COR-L47 (cell line): Measurements from ENCODE around the gene BICRAL.
"Not testable (repeated sequence)": the region's sequence is repeated elsewhere in the genome, so short reads cannot be mapped to it uniquely, and the experiment has no call there.

Experiments
- DNase-seq: peaks from one replicate; lab custom pipeline; 2025; lab: John Stamatoyannopoulos, UW

The BICRAL gene

DNA sequence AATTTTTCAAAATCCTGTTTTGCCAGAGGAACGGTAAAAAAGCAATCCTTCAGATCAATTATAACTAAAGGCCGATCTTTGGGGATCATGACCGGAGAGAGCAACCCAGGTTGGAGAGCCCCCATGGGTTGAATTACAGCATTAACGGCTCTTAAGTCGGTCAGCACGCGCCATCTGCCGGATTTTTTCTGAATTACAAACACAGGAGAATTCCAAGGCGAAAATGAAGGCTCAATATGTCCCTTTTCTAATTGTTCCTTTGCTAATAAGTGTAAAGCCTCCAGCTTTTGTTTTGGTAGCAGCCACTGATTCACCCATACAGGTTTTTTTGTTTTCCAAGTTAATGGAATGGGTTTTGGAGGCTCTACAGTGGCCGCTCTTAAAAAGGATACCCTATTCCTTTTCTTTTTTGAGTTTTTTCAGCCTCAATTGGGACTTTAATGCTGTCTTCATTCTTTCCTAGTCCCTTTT is 117.1 kb downstream of the BICRAL start:
- peak; percentile 69 for DNase-seq

GRCh38 chr6:42899871-42900270 is 118.0 kb downstream of the BICRAL start:
- DNase-seq: peak; percentile 17

DNA sequence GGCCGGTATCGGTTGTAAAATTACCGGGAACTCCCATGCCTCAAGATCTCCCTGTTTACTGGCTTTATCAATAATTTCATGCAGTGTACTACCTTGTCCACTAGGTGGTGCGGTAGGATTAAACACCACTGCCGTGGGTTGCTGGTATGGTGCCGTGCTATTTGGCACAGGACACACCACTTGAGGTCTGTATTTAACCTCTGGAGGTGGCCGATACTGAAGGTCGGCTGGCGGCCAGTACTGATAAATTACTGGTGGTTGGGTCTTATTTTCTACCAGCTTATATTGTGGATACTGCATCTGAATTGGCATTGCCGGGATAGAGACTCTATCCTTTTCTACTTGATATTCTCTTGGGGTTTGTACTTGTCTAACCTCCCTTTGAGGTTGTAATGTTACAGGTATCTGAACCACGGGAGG is 119.7 kb downstream of the BICRAL start:
- DNase-seq: peak; percentile 78

GRCh38 chr6:42902429-42903263 is 120.8 kb downstream of the BICRAL start:
- DNase-seq: not testable (repeated sequence)

GRCh38 chr6:42904467-42904866 is 122.6 kb downstream of the BICRAL start:
- no peak for DNase-seq

DNA sequence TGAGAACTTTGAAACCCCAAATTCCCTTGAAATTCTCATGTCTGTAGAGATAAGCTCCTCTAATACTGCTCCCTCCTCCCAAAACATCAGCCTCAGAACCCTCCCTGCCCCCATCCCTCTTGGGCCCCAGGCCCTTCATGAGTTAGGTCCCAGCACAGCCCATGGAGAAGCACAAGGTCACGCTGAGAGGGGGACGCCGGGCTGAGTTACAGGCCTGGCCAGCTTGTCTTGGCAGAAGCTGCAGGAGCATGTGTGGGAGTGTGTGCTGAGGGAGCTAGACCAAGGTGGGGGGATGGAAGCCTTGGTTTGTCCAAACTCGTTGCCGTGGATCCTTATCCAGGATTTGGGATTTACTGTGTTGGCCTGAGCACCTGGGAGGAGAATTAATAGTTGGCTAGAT is 125.5 kb downstream of the BICRAL start:
- DNase-seq: no peak

GRCh38 chr6:42909835-42910234 is 128.0 kb downstream of the BICRAL start:
- no peak for DNase-seq

- DNase-seq: no peak
Measured at GRCh38 chr6:42911171-42912021, 129.5 kb downstream of the BICRAL start.

GRCh38 chr6:42914546-42914945 is 132.7 kb downstream of the BICRAL start:
- DNase-seq: no peak

DNA sequence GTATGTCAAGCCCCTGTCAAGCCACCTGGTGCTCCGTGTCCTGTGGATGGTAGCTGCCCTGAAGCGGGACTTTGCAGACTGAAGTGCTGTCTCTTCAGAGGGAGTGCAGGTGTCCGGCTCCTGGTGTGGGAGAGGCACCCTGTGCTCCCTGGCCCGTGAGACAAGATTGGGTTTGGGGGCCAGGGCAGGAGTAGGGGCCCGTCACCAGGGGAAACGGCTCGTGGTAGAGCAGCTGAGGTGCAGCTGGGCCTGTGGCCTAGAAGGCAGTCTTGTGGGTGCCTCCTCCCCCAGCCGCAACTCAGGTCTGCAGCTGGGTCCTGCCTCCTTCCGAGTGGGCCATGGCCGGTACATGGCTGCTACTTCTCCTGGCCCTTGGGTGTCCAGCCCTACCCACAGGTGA is 133.9 kb downstream of the BICRAL start, which contains the start of gene PTCRA:
Gene PTCRA (plus strand): TSS at position 322 of the 400 bp plus-strand sequence. CDS start 17 bp downstream, at position 339.
- no peak for DNase-seq

DNA sequence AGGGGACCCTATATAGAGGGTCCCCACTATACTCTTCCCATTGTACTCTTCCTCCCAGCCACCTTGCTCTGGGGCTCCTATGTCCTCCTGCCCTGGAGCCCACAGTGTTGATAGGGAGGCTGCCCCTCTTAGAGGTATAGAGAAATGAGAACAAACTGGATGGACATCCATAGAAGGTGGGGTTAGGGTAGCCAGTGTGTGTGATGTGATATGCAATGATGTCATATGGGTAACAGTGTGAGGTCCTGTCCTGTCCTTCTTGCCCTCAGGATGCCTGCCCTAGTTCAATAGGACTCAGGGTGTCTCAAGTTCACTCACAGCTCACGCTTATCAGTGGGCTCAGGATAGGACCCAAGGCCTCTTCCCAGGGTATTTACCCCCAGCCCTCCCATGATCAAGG is 134.4 kb downstream of the BICRAL start:
- DNase-seq: no peak
